GM19099 (cell line): ENCODE results near the gene FAF1.

Experiments
- POLR2A ChIP-seq: IDR thresholded peaks from 3 replicates; pipeline ENCODE4 v1.6.1; 2011; ENCODE audit warnings: low read depth; ENCODE audit not compliant: insufficient read length; ENCODE audit errors: extremely low read depth

Gene FAF1

DNA sequence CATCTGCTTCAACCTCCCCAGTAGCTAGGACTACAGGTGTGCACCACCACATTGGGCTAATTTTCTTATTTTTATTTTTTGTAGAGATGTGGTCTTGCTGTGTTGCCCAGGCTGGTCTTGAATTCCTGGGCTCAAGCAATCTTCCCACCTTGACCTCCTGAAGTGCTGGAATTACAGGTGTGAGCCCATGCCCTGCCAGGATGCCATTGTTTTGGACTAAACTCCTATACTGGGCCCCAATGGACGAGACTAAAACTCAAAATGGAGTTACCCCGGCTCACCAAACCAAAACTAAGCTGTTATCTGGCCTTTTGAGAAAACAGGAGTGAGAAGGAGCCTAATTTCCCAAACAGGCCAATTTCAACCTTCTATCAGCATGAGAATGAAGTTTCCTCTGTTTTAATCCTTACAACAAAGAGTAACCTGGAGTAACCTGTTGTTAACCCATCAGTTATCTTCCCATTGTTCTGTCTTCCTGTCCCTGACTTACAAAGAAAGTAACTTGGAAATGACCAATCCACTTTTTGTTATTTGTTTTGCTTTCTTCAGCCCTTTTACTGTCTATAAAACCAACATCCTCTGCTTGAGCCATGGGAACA lies 566.4 kb downstream of the FAF1 start:
- no peak for TF ChIP-seq POLR2A
